M059J (cell line): ENCODE measurements around the gene FBP1. TPM values are rescaled to one million over a fixed set of nuclear protein-coding genes. Genes with fewer than 3 reads are reported as not detected.

Source experiments
- DNase-seq: peaks from one replicate; pipeline ENCODE4 v3.0.0-alpha.2; 2012; ENCODE audit warnings: low read depth
- total RNA-seq: library from RNA; depleted of rRNA; stranded (reverse); fragments of >200 nt; shearing (Covaris generic); gene quantifications from 2 replicates; pipeline ENCODE4 v1.2.3, GENCODE V29; 2014; rRNA removed

FBP1 gene
- 0.52 TPM in 1 of 2 replicates, not detected in the other for total RNA-seq

DNA sequence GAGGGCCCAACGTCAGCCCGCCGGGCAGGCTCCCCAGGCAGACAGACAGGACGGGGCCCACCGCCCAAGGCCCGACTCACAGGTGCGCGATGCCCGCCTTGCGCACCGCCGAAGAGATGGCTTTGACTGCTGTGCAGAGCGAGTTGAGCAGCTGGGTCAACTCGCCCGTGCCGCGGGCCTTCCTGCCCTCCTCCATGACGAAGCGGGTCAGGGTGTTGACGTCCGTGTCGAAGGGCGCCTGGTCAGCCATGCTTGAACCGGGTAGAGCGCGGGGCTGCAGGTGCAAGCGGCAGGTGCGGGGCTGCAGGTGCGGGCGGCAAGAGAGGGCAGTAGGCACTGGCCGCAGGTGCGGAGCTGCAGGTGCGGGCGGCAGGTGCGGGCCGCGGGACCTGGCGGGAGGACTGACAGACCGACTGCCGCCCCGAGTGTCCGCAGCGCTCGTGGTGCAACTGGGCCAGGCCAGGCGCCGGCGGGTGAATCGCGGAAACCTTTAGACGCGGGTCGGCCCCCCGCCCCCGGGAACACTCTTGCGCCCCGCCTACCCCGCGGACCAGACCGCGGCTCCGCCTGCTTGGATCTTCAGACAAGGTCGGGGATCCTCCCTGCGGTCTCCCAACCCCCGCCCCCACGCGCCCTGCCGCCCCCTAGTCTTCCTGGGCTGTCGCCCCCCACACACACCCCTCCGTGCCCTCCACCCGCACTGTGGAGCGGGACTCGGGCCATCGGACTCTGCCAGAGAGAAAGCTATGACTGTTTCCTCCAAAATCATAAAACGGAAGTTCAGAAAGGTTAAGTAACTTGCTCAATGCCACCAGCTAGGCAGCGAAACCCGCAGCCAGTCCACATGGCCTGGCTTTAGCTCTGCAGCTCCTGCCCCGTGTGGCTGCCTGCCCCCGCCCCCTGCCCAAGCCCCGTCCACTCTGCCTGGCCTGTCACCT lies at the start of gene FBP1:
TSS of gene FBP1 (minus strand) at position 458 of the 938 bp plus-strand sequence. CDS start at position 250, 208 bp downstream.
- no peak for DNase-seq

DNA sequence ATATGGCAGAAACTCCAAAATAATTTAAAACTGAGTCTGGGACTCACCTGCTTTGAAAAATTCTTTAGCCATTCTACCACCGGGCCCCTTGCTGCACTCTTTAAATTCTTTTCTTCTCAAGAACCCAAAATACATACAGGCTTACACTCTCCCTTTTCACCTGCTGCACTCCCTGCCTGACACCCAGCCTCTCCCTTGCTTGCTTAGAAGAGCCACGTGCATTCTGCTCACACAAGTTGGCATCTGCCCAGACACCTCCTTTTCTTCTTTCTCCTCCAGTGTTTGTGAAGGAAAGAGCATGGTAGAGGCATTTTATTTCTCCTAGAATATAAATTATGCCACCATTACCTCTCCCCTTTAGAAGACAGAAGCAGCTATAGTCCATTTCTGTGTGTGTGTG lies 48.1 kb upstream of the FBP1 start:
- no peak for DNase-seq

DNA sequence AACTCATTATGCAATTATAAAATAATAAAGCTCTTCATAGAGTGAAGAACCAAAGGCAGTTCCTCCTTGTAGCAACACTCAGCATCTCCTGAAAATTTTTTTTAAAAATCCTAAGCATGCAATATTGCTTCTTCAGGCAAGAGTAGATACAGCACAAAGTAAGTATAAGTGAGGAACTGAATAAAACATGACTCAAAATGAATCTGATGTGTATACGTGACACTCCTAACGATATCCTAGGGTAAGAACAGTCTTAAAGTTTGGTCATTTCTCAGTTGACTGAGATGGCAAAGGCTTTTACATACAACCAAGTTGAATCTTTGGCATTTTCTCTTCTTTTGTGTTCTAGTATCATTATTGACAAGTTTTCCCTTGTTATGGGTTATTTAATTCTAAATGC lies 46.0 kb upstream of the FBP1 start:
- DNase-seq = no peak

- peak; percentile 87 for DNase-seq
Observed at GRCh38 chr9:94681508-94681907, 42.2 kb upstream of the FBP1 start.

GRCh38 chr9:94680621-94681020 lies 41.3 kb upstream of the FBP1 start:
- DNase-seq = no peak

DNA sequence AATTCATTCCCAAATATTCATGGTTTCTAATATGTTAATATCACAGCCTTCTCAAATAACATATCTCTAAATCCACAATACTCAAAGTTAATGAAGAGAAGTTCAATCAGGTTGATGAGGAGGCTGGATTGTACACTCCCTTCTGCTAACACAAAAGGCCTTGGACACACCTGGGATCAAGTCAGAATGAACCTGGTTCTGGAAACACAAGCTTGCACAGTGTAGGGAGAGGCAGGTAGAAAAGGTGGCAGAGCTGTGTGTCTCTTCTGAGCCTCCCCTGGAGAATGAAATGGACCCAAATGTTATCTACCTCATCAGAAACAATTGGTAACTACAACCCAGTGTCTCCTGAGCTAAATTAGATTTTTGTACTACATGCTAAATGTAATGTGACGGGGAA lies 40.7 kb upstream of the FBP1 start:
- DNase-seq = no peak

- no peak for DNase-seq
Observed at GRCh38 chr9:94679587-94679986, 40.3 kb upstream of the FBP1 start.

DNA sequence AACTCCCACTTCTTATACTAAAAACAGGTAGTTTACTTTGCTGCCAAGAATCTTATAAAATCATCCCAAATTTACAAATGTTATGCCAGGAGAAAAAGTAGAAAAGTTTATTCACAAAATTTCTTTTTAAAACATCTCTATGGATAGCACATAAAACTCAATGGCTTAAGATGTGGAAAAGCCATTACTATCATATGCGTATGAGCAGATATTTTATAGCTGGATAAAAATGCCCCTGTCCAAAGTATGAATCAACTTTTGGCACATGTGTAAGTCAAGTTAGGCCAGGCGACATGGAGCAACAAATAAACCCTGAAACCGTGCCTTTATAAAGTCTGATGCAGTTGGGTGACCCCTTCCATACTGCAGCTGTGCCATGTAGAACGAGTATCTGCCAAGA lies 38.6 kb upstream of the FBP1 start:
- no peak for DNase-seq

DNA sequence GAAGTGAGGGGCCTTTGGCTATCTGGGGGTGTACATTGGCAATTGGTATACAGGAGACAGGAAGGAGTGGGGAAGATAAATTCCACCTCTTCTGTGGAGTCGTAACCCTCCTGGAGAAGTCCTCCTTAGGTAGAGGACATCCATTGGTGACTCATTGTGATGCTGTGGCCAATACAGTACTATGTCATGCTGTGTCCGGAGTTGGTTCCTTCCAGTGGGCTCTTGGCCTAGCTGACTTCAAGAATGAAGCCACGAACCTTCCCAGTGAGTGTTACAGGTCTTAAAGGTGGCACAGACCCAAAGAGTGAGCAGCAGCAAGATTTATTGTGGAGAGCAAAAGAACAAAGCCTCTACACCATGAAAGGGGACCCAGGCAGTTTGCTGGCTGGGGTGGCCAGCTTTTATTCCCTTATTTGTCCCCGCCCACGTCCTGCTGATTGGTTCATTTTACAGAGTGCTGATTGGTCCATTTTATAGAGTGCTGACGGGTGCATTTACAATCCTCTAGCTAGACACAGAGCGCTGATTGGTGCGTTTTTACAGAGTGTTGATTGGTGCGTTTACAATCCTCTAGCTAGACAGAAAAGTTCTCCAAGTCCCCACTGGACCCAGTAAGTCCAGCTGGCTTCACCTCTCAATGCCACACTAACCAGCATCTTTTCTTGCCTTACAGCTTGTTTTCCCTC lies 37.3 kb upstream of the FBP1 start:
- peak; percentile 74 for DNase-seq

DNA sequence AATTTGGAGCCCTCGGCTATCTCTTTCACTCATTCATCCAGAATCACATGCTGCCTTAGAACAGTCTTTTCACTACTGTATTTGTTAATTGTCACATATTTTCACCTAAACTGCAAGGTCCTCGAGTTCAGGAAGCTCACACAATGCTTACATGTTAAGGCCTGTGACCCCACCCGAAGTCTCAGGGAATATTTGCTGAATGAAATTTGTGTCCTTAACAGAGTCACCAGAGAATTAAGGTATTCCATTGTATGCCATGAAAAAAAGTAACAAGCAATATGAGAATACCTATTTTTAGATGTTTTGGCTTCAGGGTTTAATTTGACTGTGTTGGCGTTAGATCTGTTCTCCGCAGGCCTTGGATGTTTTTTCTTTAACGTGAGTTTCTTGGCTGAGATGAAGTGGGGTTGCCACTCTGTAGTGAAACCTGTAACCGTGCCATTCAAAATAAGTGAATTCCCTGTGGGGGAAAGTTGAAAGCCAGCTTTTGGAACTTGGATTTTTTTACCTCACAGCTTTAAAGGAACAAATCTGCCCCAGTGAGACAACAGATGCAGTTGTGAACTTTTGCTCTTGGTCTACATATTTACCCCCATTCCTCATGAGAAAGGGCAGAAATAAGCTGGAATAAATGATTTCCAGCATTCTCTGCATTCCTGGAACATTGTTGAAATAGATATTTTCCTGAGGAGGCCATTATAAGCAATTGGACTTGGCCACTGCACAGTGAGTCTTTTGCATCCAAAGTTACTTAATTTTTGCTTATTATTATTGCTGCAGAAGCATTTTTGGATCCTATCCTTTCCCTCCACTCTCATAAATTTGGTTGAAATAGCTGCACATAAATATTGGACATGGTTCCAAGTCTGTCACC lies 35.9 kb upstream of the FBP1 start:
- peak; percentile 58 for DNase-seq

DNA sequence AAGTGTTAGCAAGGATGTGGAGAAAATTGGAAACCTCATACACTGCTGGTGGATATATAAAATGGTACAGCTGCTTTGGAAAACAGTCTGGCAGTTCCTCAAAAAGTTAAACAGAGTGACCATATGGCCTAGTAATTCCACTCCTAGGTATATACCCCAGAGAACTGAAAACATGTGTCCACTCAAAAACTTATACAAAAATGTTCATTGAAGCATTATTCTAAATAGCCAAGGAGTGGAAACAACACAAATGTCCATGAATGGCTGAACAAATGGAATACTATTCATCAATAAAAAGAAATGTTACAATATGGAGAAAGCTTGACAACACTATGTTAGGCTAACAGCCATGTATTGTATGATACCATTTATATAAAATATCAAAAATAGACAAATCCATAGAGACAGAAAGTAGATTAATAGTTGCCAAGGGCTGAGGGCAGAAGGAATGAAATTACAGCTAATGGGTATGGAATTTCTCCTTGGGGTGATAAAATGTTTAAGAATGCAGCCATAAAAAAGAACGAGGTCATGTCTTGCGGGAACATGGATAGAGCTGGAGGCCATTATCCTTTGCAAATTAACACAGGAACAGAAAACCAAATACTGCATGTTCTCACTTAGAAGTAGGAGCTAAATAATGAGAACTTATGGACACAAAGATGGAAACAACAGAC lies 33.6 kb upstream of the FBP1 start:
- DNase-seq = peak; percentile 91

GRCh38 chr9:94668928-94669729 lies 29.8 kb upstream of the FBP1 start:
- peak; percentile 81 for DNase-seq

- DNase-seq = no peak
Observed at GRCh38 chr9:94668418-94668927, 29.2 kb upstream of the FBP1 start.

DNA sequence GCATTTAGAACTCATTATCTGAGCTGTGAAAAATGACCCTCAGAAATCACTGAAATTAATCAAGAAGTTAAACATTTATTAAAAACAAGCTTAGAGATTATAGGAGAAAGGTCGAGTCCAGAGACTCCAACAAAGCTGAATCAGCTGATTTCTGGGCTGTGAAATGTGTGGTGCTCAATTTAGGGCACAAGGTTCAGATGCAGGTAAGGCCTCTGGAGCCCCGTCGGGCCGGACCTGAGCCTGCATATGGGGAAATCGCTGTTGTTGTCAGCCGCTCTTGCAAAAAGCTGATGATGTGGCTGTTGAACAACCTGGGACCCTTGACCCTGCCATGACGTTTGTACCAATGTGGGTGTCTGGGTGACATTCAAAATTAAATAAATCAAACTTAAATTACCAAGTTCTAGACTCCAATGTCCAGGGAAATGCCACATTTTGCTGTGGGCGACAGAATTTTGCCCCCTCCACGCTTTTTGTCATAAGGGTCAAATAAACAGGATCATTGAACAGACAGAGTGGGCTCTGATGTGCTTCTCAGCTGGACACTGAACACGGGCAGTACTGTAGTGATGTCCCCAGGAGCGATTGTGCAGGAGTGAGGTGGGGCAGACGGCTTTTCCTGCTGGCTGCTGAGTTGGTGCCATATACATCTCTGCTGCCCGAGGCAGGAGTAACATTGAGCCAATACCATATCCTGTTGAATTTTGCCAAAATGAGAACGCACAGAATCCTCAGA lies 27.2 kb upstream of the FBP1 start:
- no peak for DNase-seq

DNA sequence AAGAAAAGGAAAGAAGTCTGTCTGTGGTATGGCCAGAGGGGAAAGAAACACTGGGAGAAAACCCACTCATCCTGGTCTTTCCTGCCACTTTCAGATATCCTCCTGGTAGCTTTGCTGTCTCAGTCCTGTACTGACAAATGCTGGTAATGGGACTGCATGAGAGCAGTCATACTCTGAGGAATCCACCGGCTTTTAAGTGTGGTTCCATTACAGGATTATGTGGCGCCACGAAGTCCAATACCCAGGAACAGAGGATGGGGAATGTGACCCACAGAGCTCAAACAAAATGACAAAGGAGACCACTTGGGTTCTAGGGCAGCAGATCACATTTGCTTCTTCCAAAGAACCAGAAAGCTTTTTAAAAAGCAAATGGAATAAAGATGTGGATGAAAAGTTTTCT lies 26.3 kb upstream of the FBP1 start:
- DNase-seq = peak; percentile 22

DNA sequence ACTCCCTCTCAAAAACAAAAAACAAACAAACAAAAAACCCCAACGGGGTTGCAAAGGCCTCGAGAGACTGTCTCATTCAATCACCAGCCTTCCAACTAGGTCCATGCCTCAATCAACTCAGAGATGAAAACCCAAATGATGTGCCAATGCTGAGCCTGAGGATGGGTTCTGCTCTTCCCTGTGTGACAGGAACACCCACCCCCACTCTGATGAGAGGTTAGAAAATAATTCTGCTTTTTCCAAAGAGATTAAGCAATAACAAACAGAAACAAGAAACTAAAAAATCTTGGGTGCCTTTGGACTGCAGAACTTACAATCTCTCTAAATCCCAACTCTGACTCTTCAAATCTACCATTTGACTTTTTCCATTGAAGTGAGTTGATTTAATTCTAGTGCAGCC lies 25.5 kb upstream of the FBP1 start:
- no peak for DNase-seq

- no peak for DNase-seq
Observed at GRCh38 chr9:94663640-94664039, 24.3 kb upstream of the FBP1 start.

DNA sequence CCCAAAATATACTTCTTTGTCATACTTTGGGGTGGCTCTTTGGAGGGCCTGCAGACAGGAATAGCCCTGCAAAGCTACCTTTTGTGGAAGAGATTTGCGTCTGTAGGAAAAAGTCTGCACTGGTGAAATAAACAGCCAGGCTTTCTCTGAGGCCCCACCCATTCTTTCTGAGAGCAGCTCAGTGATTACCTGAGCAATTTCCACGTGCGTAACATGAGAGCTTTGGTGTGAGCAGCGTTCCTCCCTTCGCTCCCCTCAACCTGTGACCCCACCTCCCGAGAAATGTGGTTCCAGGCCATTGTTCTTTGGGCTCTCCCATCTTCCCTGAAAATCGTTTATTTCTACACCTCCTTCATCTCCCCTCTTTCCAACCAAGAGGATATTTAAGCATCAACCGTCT lies 23.8 kb upstream of the FBP1 start:
- DNase-seq = no peak

DNA sequence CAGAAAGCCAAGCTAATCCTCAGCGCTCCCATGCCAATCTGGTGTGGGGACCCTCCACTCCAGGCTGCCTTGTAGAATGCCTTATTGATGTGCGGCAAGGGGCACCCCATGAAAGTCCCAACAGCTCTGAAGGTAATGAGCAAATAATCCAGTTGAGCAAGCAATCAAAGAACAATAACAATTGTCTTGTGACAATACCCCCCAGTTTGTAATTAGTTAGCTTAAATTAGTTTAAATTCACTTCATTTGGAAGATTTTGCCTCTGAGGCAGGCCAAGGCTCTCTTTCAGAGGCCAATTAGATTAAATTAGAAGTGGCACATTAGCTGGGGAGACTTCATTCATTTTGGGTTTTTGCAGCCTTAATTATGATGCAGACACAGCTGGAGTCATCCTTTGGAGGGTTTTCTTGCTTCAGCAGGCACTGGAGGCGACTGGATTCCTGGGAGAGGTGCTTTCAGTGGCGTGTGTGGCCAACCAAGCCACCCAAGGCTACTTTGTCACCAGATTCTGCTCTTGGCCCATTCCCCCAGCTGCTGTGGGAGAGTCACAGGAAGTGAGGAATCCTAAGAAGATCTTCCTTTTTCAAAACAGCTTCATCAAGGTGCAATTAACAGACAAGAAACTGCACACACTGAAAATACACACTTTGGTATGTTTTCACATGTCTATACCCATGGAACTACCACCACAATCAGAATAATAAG lies 17.9 kb upstream of the FBP1 start:
- no peak for DNase-seq
